ENCODE data around the gene RIMBP3B. TPM values are rescaled to one million over a fixed set of nuclear protein-coding genes. Genes with fewer than 3 reads are reported as not detected.
"Not testable (repeated sequence)": the region's sequence is repeated elsewhere in the genome, so short reads cannot be mapped to it uniquely, and the experiment has no call there.

RIMBP3B gene
- total RNA-seq, 1 experiment from 2014 or later, result not detected

- BruUV-seq (replicated peaks); POLR2A ChIA-PET (ENCODE audit: unreplicated experiment); H4K20me1 ChIP-seq (ENCODE audit: insufficient read depth); H3K79me2 ChIP-seq (ENCODE audit: low read depth); H3K36me3 ChIP-seq (ENCODE audit: low read depth); intact Hi-C loops (cut with micrococcal nuclease; ENCODE audit: unreplicated experiment); DNase-seq; H3K27ac ChIP-seq; H3K4me1 ChIP-seq (replicated peaks; ENCODE audit: insufficient read depth); H3K27me3 ChIP-seq (ENCODE audit: insufficient read depth, low read depth); H2AFZ ChIP-seq; H3K9me3 ChIP-seq (ENCODE audit: insufficient read depth, low read depth); H3K4me3 ChIP-seq; H3F3A ChIP-seq (ENCODE audit: insufficient read depth, low read depth); CTCF ChIA-PET; H3K9me2 ChIP-seq (ENCODE audit: insufficient read depth); H3K4me2 ChIP-seq: not testable (repeated sequence)
These were observed 54.5 kb downstream of the RIMBP3B start for GRCh38 chr22:21438013-21438412.

Other genes starting within 250 kb of the RIMBP3B start
- 3.5 and 4.2 TPM in 2 replicates for gene HIC2, start 33.6 kb downstream of the RIMBP3B start, total RNA-seq (2021)
- 4.0 TPM in 2 replicates for gene TMEM191C, start 83.6 kb downstream of the RIMBP3B start, total RNA-seq (2021)
- gene RIMBP3C, start 167.7 kb downstream of the RIMBP3B start, total RNA-seq (2021), result 0.13 and 0.15 TPM in 2 replicates
- gene UBE2L3, start 184.0 kb downstream of the RIMBP3B start, total RNA-seq (2021), result 30.3 and 55.8 TPM in 2 replicates
- gene YDJC, start 246.3 kb downstream of the RIMBP3B start, total RNA-seq (2021), result 25.7 and 39.1 TPM in 2 replicates
- 0.33 and 0.63 TPM in 2 replicates for gene CCDC116, start 249.0 kb downstream of the RIMBP3B start, total RNA-seq (2021)

Measured in PC-9 (cell line).